SK-N-SH (cell line): ENCODE measurements around the gene RASGRP4. TPM values are rescaled to one million over a fixed set of nuclear protein-coding genes. Genes with fewer than 3 reads are reported as not detected.
A peak's percentile ranks its signal among the peaks of the same experiment; 100 is the strongest.

Experiments used
- CTCF ChIA-PET: fragments of 300-600, 350-600 bp; formaldehyde crosslinking; extraction: SDS; loops from one replicate; lab custom pipeline; 2021; lab: Yijun Ruan, JAX
- POLR2A ChIA-PET: fragments of 350-600 bp; sonication (Branson Sonifier 250); formaldehyde crosslinking; extraction: SDS; loops from one replicate; lab custom pipeline; 2020; ENCODE audit warnings: antibody characterized with exemption, inconsistent platforms; lab: Yijun Ruan, JAX
- DNase-seq: peaks from one replicate; pipeline ENCODE4 v3.0.0; 2012
- H2AFZ ChIP-seq: fragments of 200-600 bp; sonication (generic); 2 replicates; pipeline ENCODE4 v1.8.1; 2016; ENCODE audit warnings: antibody characterized with exemption, mild to moderate bottlenecking, low read depth
- H3F3A ChIP-seq: fragments of 200-600 bp; sonication (generic); replicated peaks from 2 replicates; pipeline ENCODE3; 2016; ENCODE audit warnings: antibody characterized with exemption, mild to moderate bottlenecking; ENCODE audit not compliant: insufficient read depth
- H3K27ac ChIP-seq, 2 experiments: fragments of 200-500 bp in 1 of 2; fragments of 200-600 bp in 1 of 2; sonication (Bioruptor generic) in 1 of 2; sonication (generic), shearing (Covaris generic) in 1 of 2; 2 replicates each; pipeline versions ENCODE4 v1.5.1 to v1.6.1; 2014 to 2016; ENCODE audit warnings: low read depth in 2 of 2, inconsistent platforms in 1 of 2, low read length in 1 of 2, mild to moderate bottlenecking in 1 of 2, mixed read lengths in 1 of 2
- H3K27me3 ChIP-seq: fragments of 200-600 bp; sonication (generic), shearing (Covaris generic); 2 replicates; pipeline ENCODE4 v1.6.1; 2016; ENCODE audit warnings: mixed run types; ENCODE audit not compliant: insufficient read depth
- H3K36me3 ChIP-seq, 2 experiments: fragments of 200-500 bp in 1 of 2; fragments of 200-600 bp in 1 of 2; sonication (Bioruptor generic) in 1 of 2; sonication (generic) in 1 of 2; replicated peaks in 1 of 2; 2 replicates each; pipeline versions ENCODE3 to v1.5.1; 2014 to 2016; ENCODE audit warnings: low read length in 1 of 2, mild to moderate bottlenecking in 1 of 2; ENCODE audit not compliant: insufficient read depth in 2 of 2, control insufficient read depth in 1 of 2
- H3K4me1 ChIP-seq, 2 experiments: fragments of 200-500 bp in 1 of 2; fragments of 200-600 bp in 1 of 2; sonication (Bioruptor generic) in 1 of 2; sonication (generic), shearing (Covaris generic) in 1 of 2; 2 replicates each; pipeline versions ENCODE4 v1.5.1 to v1.6.1; 2014 to 2016; ENCODE audit warnings: low read depth in 1 of 2, low read length in 1 of 2, mixed run types in 1 of 2; ENCODE audit not compliant: insufficient read depth in 2 of 2, control insufficient read depth in 1 of 2
- H3K4me2 ChIP-seq: fragments of 200-600 bp; sonication (generic), shearing (Covaris generic); 2 replicates; pipeline ENCODE4 v1.6.1; 2017; ENCODE audit warnings: mixed run types
- H3K4me3 ChIP-seq, 2 experiments: fragments of 200-500 bp in 1 of 2; fragments of 200-600 bp in 1 of 2; sonication (Bioruptor generic) in 1 of 2; sonication (generic), shearing (Covaris generic) in 1 of 2; 2 replicates each; pipeline versions ENCODE4 v1.5.1 to v1.8.1; 2014 to 2016; ENCODE audit warnings: low read depth in 2 of 2, inconsistent platforms in 1 of 2, low read length in 1 of 2, mild to moderate bottlenecking in 1 of 2, mixed read lengths in 1 of 2, moderate library complexity in 1 of 2
- H3K79me2 ChIP-seq: fragments of 200-600 bp; sonication (generic); 2 replicates; pipeline ENCODE4 v1.8.1; 2017; ENCODE audit warnings: mild to moderate bottlenecking; ENCODE audit not compliant: insufficient read depth
- H3K9ac ChIP-seq: fragments of 200-600 bp; sonication (generic); 2 replicates; pipeline ENCODE4 v1.6.1; 2017; ENCODE audit warnings: mixed run types
- H3K9me2 ChIP-seq: fragments of 200-600 bp; sonication (generic); 2 replicates; pipeline ENCODE4 v1.6.1; 2017; ENCODE audit warnings: mixed run types
- H3K9me3 ChIP-seq: fragments of 200-600 bp; sonication (generic); 2 replicates; pipeline ENCODE4 v1.6.1; 2017; ENCODE audit warnings: mixed run types, mild to moderate bottlenecking, moderate library complexity
- H4K20me1 ChIP-seq: fragments of 200-600 bp; sonication (generic); 2 replicates; pipeline ENCODE4 v1.6.1; 2017; ENCODE audit warnings: mild to moderate bottlenecking, mixed run types; ENCODE audit not compliant: insufficient read depth
- ELF1 ChIP-seq: IDR thresholded peaks from 2 replicates; pipeline ENCODE4 v1.4.0; 2012
- EP300 ChIP-seq, 2 experiments: IDR thresholded peaks; 2 replicates each; pipeline versions ENCODE4 v1.4.0 to v1.6.1; 2012; ENCODE audit warnings: borderline replicate concordance in 1 of 2, low read depth in 1 of 2, low read length in 1 of 2
- EZH2phosphoT487 ChIP-seq: fragments of 200-600 bp; sonication (generic); IDR thresholded peaks from 2 replicates; pipeline ENCODE4 v1.6.1; 2017; ENCODE audit warnings: low read depth, mixed run types, mild to moderate bottlenecking, antibody characterized with exemption, moderate library complexity, borderline replicate concordance
- FOSL2 ChIP-seq: IDR thresholded peaks from 2 replicates; pipeline ENCODE4 v1.4.0; 2012; ENCODE audit warnings: low read depth, mild to moderate bottlenecking, moderate library complexity, borderline replicate concordance
- FOXM1 ChIP-seq: IDR thresholded peaks from 2 replicates; pipeline ENCODE4 v1.4.0; 2012; ENCODE audit warnings: low read depth, mild to moderate bottlenecking
- GABPA ChIP-seq: IDR thresholded peaks from 2 replicates; pipeline ENCODE4 v1.4.0; 2012; ENCODE audit warnings: low read depth, mild to moderate bottlenecking
- GATA2 ChIP-seq: sonication (generic); formaldehyde crosslinking; IDR thresholded peaks from 2 replicates; pipeline ENCODE4 v1.5.0; 2020; ENCODE audit warnings: mild to moderate bottlenecking, missing genetic modification reagents
- JUND ChIP-seq: IDR thresholded peaks from 2 replicates; pipeline ENCODE4 v1.4.0; 2012
- MXI1 ChIP-seq: IDR thresholded peaks from 2 replicates; pipeline ENCODE4 v1.6.1; 2012; ENCODE audit warnings: mild to moderate bottlenecking, low read depth, low read length, improper control_type of control experiment
- NFIC ChIP-seq: IDR thresholded peaks from 2 replicates; pipeline ENCODE4 v1.4.0; 2012; ENCODE audit warnings: borderline replicate concordance
- POLR2AphosphoS5 ChIP-seq: IDR thresholded peaks from 2 replicates; pipeline ENCODE4 v1.6.1; 2012; ENCODE audit warnings: low read depth, low read length
- RCOR1 ChIP-seq: fragments of 150-350 bp; IDR thresholded peaks from 2 replicates; pipeline ENCODE4 v1.6.1; 2017; ENCODE audit warnings: antibody characterized with exemption, low read length
- RFX5 ChIP-seq: IDR thresholded peaks from 2 replicates; pipeline ENCODE4 v1.6.1; 2012; ENCODE audit warnings: mild to moderate bottlenecking, improper control_type of control experiment, low read length
- RXRA ChIP-seq: IDR thresholded peaks from 2 replicates; pipeline ENCODE4 v1.4.0; 2012; ENCODE audit warnings: low read depth, mild to moderate bottlenecking, borderline replicate concordance
- SIN3A ChIP-seq: IDR thresholded peaks from 2 replicates; pipeline ENCODE4 v1.6.1; 2012; ENCODE audit warnings: low read depth, mild to moderate bottlenecking, low read length, moderate library complexity, borderline replicate concordance
- SMC3 ChIP-seq: IDR thresholded peaks from 2 replicates; pipeline ENCODE4 v1.6.1; 2012; ENCODE audit warnings: low read depth, low read length, improper control_type of control experiment
- WGBS: methylation state at CpG from one replicate; pipeline ENCODE4 v1.1.6; 2017; ENCODE audit warnings: low lambda C conversion rate; 5-methylcytosine and 5-hydroxymethylcytosine counted together
- polyA plus RNA-seq, 3 experiments: library from polyadenylated mRNA; depleted of rRNA; stranded (reverse); fragments of >200 nt; gene quantifications; 2 replicates each; pipeline ENCODE4 v1.2.3, GENCODE V29; 2012
- TF ChIP-seq, protein P1 (sequence below): IDR thresholded peaks from 2 replicates; pipeline ENCODE4 v1.4.0; 2012; ENCODE audit warnings: low read depth, borderline replicate concordance
- TF ChIP-seq, protein P2 (sequence below): IDR thresholded peaks from 2 replicates; pipeline ENCODE4; 2012
- TF ChIP-seq, protein P3 (sequence below): IDR thresholded peaks from 2 replicates; pipeline ENCODE4 v1.4.0; 2012; ENCODE audit warnings: low read depth

RASGRP4 gene
- polyA plus RNA-seq, 1 of the 3 experiments (the other 2 are of a cell fraction), result not detected

DNA sequence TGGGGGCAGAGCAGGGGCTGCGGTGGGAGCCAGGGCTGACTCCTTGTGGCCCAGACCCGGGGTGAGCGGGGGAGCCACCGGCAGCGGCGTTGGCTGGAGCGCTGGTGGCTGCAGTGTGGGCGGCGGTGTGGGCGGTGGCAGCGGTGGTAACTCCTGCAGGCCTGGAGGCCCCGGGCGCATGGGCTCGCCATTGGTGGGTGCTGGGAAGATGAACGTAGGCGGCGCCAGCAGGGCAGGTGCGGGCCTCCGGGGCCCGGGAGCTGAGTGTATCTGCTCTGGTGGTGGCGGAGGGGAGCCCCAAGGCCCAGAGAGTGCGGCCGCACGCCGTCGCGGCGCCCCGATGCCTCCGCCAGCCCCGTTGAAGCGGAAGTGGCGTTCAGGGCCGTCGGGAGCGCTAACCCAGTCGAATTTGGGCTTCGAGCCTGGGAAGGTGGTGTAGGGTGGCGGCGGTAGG is 40.2 kb downstream of the RASGRP4 start:
- Histone ChIP-seq H3K27me3 (no peaks in the 10 kb centered on the region), H3K9me2 (no peaks in the 10 kb centered on the region), H3K9me3 (no peaks in the 10 kb centered on the region), H3K9ac (no peak overlapping the region), H3K4me3 (no peak overlapping the region), H4K20me1 (0 out of 2 replicates have a peak, but pooled peaks cover 5% of the 10 kb centered on the region), H3K4me2 (no peak overlapping the region), H3K79me2 (peaks cover 18% of the 10 kb centered on the region), H3F3A (peaks cover 18% of the 10 kb centered on the region), H3K4me1 (peaks cover 4 to 13% of the 10 kb centered on the region in 2 experiments; a peak in 2 of 4 replicates), H2AFZ (no peak overlapping the region), H3K27ac (no peak overlapping the region), H3K36me3 (peaks cover 10 to 35% of the 10 kb centered on the region in 2 experiments)
- TF ChIP-seq RFX5, result no peak
- TF ChIP-seq MXI1, result no peak
- TF ChIP-seq FOXM1, result no peak
- TF ChIP-seq SMC3, result no peak
- no peak for TF ChIP-seq NFIC
- no peak for TF ChIP-seq JUND
- TF ChIP-seq, protein P1, sequence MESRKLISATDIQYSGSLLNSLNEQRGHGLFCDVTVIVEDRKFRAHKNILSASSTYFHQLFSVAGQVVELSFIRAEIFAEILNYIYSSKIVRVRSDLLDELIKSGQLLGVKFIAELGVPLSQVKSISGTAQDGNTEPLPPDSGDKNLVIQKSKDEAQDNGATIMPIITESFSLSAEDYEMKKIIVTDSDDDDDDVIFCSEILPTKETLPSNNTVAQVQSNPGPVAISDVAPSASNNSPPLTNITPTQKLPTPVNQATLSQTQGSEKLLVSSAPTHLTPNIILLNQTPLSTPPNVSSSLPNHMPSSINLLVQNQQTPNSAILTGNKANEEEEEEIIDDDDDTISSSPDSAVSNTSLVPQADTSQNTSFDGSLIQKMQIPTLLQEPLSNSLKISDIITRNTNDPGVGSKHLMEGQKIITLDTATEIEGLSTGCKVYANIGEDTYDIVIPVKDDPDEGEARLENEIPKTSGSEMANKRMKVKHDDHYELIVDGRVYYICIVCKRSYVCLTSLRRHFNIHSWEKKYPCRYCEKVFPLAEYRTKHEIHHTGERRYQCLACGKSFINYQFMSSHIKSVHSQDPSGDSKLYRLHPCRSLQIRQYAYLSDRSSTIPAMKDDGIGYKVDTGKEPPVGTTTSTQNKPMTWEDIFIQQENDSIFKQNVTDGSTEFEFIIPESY, result no peak
- TF ChIP-seq, protein P2, sequence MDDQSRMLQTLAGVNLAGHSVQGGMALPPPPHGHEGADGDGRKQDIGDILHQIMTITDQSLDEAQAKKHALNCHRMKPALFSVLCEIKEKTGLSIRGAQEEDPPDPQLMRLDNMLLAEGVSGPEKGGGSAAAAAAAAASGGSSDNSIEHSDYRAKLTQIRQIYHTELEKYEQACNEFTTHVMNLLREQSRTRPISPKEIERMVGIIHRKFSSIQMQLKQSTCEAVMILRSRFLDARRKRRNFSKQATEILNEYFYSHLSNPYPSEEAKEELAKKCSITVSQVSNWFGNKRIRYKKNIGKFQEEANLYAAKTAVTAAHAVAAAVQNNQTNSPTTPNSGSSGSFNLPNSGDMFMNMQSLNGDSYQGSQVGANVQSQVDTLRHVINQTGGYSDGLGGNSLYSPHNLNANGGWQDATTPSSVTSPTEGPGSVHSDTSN, result no peak
- no peak for TF ChIP-seq EP300 (IDR thresholded peaks at IDR 0.05; ENCODE audit: borderline replicate concordance in 1 of 2, low read depth in 1 of 2, low read length in 1 of 2)
- TF ChIP-seq EZH2phosphoT487, result no peak
- no peak for TF ChIP-seq ELF1
- no peak for TF ChIP-seq GABPA
- no peak for TF ChIP-seq FOSL2
- no peak for TF ChIP-seq SIN3A
- ChIA-PET POLR2A (interaction anchor here (0.9 to 1.5 kb wide), 2 partner anchors 10 to 12 kb away, joined by 3 to 6 read pairs; partner anchors contain the start of gene PSMD8), CTCF (no interaction called here)
- peak; percentile 34 for DNase-seq
- WGBS, result 97% methylated on average over 39 of the region's 40 CpGs

DNA sequence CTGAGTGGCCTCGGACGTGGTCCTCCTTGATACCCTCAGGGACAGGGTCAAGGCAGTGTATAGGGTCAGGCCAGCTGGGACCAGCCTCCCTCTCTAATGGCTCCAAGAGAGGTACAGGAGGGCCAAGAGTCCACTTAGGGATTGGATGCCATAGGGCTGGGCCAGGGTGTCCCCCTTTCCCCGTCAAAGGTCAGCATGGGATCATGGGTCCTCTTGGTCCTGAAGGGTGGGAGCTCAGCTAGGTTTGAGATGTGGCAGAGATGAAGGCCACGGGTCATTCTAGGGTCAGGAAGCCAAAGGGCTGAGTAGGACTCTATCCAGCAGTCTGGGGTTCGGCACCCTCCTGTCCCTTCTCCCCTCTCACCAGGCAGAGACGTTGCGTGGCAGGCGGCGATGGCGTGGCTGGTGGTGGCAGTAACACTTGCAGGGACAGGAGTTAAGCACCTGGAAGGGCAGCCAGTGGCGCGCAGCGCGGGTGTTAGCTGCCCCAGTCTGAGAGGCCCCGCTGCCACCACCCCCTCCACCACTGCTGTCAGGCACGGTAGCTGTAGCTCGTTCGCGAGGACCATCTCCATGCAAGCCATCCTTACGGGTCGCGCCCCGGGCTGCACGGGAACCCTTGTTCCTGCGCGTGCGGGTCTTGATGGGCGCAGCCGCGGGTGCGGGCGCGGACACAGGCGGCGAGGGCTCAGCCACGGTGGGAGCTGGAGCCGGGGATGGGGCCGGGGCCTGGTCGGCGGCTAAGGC is 40.8 kb downstream of the RASGRP4 start:
- CTCF ChIA-PET, result interaction anchor here (1.5 to 1.8 kb wide), 2 partner anchors 9 to 152 kb away, joined by 4 to 8 read pairs; no protein-coding TSS in a partner anchor
- 0 out of 2 replicates have a peak, but pooled peaks cover 5% of the 10 kb centered on the region for H4K20me1 ChIP-seq

More for the DNA sequence above, 40.8 kb downstream of the RASGRP4 start:
- Histone ChIP-seq H3K9me2 (no peaks in the 10 kb centered on the region), H3K79me2 (peaks cover 13% of the 10 kb centered on the region), H3K4me2 (no peak overlapping the region), H3F3A (peaks cover 18% of the 10 kb centered on the region), H3K27ac (no peak overlapping the region), H3K9ac (no peak overlapping the region), H3K4me3 (no peak overlapping the region; a peak in 1 of 4 replicates), H3K36me3 (peaks cover 8 to 37% of the 10 kb centered on the region in 2 experiments), H3K4me1 (peaks cover 1 to 11% of the 10 kb centered on the region in 2 experiments; a peak in 1 of 4 replicates), H3K27me3 (no peaks in the 10 kb centered on the region), H2AFZ (no peak overlapping the region), H3K9me3 (no peaks in the 10 kb centered on the region)
- 99% methylated on average over 37 of the region's 40 CpGs for WGBS
- TF ChIP-seq GATA2 (no peak), POLR2AphosphoS5 (peak; percentile 25; the same call in 1 of the 2 replicates), ELF1 (no peak), RCOR1 (no peak), RXRA (no peak), SMC3 (no peak)
- TF ChIP-seq, protein P3, sequence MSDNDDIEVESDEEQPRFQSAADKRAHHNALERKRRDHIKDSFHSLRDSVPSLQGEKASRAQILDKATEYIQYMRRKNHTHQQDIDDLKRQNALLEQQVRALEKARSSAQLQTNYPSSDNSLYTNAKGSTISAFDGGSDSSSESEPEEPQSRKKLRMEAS, result no peak
- no peak for DNase-seq
- POLR2A ChIA-PET, result interaction anchor here (0.9 to 1.5 kb wide), 2 partner anchors 9 to 11 kb away, joined by 3 to 6 read pairs; partner anchors contain the start of gene PSMD8
